HG03460 (cell line): ENCODE data around the gene FAM227A.

Experiments
- ATAC-seq: cut with Tn5 transposase; IDR thresholded peaks from one replicate; pipeline ENCODE4 v1.9.1; 2021; ENCODE audit not compliant: unreplicated experiment

FAM227A gene

GRCh38 chr22:38656256-38657044 lies at the start of gene FAM227A, which contains the start of gene CBY1:
TSS of gene FAM227A (minus strand) at chr22:38656392. CDS start at chr22:38650168, 6,224 bp downstream.
TSS of gene CBY1 (plus strand) at chr22:38656638. CDS start at chr22:38668055, 11,417 bp downstream.
- ATAC-seq: peak; percentile 54

DNA sequence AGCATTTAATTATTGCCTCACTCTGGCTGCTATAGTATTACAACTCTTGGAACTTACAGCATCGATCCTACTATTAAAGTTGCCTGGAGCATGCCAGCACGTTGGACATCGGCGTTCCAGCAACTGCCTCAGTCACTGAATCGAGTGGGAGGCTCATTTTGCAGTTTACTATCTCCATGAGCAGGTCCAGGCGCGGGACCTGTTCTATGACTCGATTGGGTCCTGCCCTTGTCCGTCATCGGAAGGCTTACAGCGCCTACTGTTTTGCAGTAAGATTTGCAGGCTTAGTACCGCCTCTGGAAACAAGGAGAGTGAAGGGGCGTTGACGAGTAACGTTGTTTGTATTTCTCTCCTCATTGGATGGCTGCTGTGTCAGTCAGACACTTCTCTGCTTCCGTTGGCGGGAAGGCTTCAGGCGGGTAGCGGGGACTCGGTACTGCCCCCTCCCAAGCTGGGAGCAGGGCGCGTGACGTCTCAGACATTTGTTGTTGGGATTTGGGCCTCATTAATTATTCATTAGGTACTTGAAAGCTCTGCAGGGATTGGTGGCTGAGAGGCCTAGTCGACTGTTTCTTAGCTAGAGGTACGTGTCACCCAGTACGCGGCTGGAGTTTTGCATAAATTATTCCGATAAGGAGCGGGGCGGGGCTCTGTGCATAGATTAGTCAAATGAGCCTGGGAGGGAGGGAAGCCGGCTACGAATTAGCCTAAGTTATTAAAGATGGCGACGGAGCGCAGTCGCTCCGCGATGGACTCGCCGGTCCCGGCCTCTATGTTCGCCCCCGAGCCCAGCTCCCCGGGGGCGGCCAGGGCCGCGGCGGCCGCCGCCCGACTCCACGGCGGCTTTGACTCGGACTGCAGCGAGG lies 49.3 kb upstream of the FAM227A start, which contains the start of gene GTPBP1:
Gene GTPBP1, plus strand, starts transcription at position 710 of the 866 bp plus-strand sequence. Its CDS starts 12 bp downstream, at position 722.
- peak; percentile 66 for ATAC-seq

DNA sequence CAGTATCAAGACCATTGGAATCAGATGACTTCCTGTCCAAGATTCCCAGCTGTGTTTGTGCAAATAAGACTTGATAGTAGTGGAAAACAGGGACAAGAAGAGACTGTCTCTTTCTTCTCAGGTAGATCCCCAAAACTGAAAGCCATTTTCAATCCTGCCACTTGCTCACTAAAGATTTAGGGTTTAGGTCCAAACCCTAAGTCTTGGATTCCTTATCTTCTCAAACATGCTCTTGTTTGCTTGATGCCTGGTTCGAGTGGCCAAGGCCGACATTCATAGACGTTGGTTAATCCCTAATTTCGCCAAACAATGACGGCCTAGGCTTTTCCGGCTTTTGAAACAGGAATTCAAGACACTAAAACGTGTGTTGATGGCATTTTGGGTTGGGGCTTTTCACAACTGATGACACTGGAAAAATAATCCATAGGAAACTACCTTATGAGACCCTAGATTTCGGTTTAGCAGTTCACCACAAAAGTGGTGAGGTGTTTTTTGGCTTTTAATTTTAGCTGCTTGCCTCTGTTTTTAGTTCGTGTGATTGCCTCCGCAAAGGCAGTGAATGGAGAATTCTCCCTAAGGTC lies 48.6 kb upstream of the FAM227A start:
- no peak for ATAC-seq

GRCh38 chr22:38700789-38701628 lies 44.8 kb upstream of the FAM227A start, which contains the start of gene JOSD1:
TSS of gene JOSD1 (minus strand) at chr22:38700943. CDS start at chr22:38699987, 956 bp downstream.
- peak; percentile 35 for ATAC-seq

- no peak for ATAC-seq
Measured at GRCh38 chr22:38700270-38700788, 44.1 kb upstream of the FAM227A start.

- no peak for ATAC-seq
Measured at GRCh38 chr22:38699784-38700183, 43.6 kb upstream of the FAM227A start.

DNA sequence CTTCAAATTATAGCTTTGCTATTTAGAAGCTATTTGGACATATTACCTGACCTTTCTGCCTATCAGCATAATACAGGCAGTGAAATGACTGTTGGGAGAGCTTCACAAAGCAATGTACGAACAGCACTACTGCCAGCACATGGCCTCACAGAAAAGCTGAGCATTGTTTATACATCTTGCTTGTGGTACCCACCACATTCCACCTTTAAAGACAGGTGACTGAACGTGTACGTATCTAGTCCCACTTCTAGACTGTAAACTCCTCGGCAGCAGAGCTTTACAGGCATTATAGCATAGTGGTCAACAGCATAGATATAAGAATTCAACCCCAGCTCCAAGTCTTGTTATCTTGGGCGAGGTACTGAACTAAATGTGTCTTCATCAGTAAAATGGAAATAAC lies 43.0 kb upstream of the FAM227A start:
- no peak for ATAC-seq

DNA sequence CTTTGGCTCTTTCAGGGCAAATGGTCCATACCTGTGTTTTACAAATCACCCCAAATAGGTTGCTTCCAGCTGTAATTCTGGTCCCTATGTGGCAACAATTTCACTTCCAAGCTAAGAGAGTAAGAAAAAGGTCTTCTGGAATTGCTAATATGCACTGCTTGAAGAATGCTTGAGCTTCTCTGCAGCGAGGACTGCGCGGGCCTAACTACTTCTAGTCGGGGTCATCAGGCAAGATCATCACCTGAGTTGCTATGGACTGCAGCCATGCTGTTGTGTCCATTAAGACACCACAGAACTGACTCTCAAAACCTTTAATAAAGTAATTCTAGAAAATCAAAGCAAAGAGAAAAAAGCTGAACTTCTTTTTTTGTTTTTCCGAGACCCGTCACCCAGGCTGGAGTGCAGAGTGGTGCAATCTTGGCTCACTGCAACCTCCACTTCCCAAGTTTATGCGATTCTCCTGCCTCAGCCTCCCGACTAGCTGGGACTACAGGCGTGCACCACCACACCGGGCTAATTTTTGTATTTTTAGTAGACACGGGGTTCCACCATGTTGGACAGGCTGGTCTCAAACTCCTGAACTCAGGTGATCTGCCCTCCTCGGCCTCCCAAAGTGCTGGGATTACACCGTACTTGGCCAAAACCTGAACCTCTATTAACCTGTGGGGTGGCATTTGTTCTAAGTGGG lies 42.4 kb upstream of the FAM227A start:
- ATAC-seq: no peak

DNA sequence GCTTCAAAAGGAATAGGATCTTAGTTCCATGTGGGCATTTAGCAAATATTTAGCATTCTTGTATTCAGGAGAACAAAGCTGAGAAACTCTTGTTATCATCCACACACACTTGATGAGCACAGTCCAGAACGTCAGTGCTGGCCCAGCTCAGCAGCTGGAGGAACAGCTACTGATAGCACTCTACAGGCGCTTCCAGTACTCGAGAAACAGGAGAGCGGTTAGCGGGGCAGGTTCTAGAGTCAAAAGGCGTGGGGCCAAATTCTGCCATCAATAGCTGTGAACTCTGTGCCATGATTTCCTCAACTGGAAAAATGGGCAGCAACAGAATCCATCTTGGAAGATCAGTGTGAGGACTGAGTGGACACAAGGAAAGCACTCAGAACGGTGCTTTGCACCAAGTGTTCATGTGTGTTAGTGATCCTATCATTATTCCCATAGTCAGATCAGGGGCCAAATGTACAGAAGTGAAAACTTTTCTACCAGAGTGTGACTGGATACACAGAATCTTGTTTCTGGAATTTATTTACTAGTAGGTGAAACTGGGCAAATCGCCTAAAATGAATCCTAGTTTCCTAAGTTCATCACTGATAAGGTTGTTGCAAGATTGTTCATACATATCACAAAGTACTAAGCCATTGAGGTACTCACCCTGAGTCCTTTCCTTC lies 41.4 kb upstream of the FAM227A start:
- ATAC-seq: no peak

DNA sequence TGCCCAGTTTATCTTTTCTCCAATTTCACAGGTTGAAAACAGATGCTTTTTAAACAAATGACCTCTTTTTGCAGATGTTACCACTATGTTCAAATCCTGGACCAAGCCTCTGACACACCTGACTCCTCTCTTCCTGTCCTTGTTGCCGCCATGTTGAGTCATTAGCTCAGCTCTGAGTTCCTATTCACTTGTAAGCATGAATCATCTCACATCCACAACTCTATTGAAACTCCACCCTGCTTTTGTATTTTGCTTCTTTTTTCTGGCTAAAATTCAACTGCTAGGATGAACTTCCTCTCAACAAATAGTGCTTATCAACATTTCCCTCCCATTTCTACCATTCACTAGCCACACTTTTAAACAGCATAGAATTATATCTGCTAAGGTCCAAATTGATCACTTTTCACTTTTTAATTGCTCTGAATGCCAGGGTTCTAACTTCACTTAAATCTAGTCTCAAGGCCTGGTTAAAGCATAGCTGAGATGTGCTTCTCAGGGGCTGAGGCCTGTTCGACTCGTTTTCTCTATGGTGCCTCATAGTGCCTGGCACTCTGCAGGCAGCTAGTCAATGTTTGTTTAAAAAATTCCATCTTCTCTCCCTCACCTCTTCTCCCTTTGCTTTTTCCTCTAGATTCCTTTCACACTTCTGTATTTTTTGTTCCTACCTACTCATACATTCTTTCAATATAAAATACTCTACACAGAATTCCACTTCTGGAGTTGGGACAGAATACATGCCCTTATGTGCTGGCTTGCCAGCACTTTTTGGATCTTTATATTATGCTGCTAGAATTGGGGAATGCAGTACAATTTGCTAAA lies 40.6 kb upstream of the FAM227A start:
- ATAC-seq: no peak

GRCh38 chr22:38694940-38695339 lies 38.7 kb upstream of the FAM227A start:
- no peak for ATAC-seq

- ATAC-seq: no peak
Measured at GRCh38 chr22:38694049-38694448, 37.9 kb upstream of the FAM227A start.

DNA sequence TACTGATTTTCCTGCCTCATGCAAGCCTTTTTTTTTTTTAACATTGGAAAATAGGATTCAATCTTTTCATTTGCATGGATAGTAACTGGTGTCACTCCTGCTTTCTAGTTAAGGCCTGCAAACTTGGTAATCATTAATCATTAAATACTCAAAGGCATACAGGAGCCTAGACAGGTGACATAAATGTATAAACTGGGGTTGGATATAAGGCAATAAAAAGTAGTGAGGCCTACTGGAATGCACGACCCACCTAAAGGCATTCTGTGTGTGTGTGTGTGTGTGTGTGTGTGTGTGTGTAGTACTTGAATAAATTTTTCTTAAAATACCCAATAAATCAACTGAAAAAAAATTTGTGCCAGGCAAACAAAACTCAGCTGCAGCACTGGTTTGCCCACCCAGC lies 33.5 kb upstream of the FAM227A start:
- ATAC-seq: no peak

- ATAC-seq: no peak
Measured at GRCh38 chr22:38685761-38686160, 29.6 kb upstream of the FAM227A start.

DNA sequence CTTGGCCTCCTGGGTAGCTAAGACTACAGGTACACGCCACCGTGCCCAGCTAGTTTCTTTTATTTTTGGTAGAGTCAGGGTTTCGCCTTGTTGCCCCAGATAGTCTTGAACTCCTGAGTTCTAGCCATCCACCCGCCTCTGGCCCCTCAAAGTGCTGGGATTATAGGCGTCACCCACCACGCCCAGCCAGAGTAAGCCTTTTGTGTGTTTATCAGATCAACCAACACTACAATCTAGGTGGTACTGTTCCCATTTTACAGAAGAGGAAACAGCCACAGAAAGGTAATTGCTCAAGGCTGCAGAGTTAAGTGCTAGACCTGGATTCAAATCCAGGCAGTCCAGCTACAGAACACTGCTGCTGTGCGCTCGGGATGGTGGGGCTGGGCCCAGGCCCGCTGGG lies 28.7 kb upstream of the FAM227A start:
- ATAC-seq: no peak

- ATAC-seq: peak; percentile 96
Measured at GRCh38 chr22:38681582-38682335, 25.6 kb upstream of the FAM227A start, which contains the start of gene TOMM22. TSS of gene TOMM22 (plus strand) at chr22:38681957. CDS start at chr22:38681979, 22 bp downstream.

DNA sequence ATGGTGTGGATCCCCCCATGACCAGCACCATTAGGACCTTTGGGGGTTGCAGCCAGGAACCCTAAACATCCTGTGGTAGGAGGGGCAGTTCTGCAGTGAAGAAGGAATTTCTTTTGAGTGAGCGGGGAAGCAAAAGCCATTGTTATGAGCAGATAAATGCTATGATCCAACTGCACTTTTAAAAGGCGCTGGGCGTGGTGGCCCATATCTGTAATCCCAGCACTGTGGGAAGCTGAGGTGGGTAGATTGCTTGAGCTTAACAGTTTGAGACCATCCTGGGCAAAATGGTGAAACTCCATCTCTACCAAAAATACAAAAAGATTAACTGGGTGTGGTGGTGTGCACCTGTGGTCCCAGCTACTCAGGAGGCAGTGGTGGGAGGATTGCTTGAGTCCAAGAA lies 19.6 kb upstream of the FAM227A start:
- no peak for ATAC-seq
